Heart right ventricle (tissue), 16 donors: ENCODE measurements around the gene C2CD3. TPM values are rescaled to one million over a fixed set of nuclear protein-coding genes. Genes with fewer than 3 reads are reported as not detected.

ENCODE experiments used
- ATAC-seq, 8 donors: fragments of 200-7000 bp; cut with Tn5 transposase; one replicate each; pipeline ENCODE4 v1.9.1; 2020; ENCODE audit warnings: mild to moderate bottlenecking in 8 of 8, moderate library complexity in 8 of 8, moderate number of reproducible peaks in 1 of 8
- DNase-seq, 2 donors: peaks; one replicate each; pipeline ENCODE4 v3.0.0-alpha.2; 2020
- H3K27ac ChIP-seq, 10 donors: fragments of 200-600 bp; sonication (generic) in 2 of 10; one replicate each; pipeline versions ENCODE4 v1.5.0 to v1.8.0; 2020 to 2022; ENCODE audit warnings: mild to moderate bottlenecking in 3 of 10
- H3K27me3 ChIP-seq, 7 donors: fragments of 200-600 bp; one replicate each; pipeline ENCODE4 v1.8.0; 2021 to 2022; ENCODE audit warnings: mild to moderate bottlenecking in 2 of 7
- H3K36me3 ChIP-seq, 9 donors: fragments of 200-600 bp; sonication (generic) in 1 of 9; one replicate each; pipeline versions ENCODE4 v1.5.0 to v1.8.0; 2020 to 2022; ENCODE audit warnings: mild to moderate bottlenecking in 2 of 9
- H3K4me1 ChIP-seq, 9 donors: fragments of 200-600 bp; sonication (generic) in 1 of 9; one replicate each; pipeline versions ENCODE4 v1.5.0 to v1.8.0; 2020 to 2022; ENCODE audit warnings: mild to moderate bottlenecking in 4 of 9
- H3K4me3 ChIP-seq, 10 donors: fragments of 200-600 bp; sonication (generic) in 2 of 10; one replicate each; pipeline versions ENCODE4 v1.5.0 to v1.8.0; 2020 to 2022; ENCODE audit warnings: mild to moderate bottlenecking in 7 of 10, moderate library complexity in 2 of 10
- H3K9me3 ChIP-seq, 11 donors: fragments of 200-600 bp in 10 of 11; sonication (generic) in 2 of 11; one replicate each; pipeline versions ENCODE4 v1.5.0 to v1.8.0; 2013 to 2022; ENCODE audit warnings: mild to moderate bottlenecking in 2 of 11, control low read depth in 1 of 11, moderate library complexity in 1 of 11
- CTCF ChIP-seq, 9 donors: fragments of 200-600 bp; sonication (generic) in 2 of 9; IDR thresholded peaks; one replicate each; pipeline versions ENCODE4 v1.5.0 to v1.8.0; 2021 to 2022; ENCODE audit warnings: antibody characterized with exemption in 9 of 9, mild to moderate bottlenecking in 5 of 9, moderate library complexity in 1 of 9
- WGBS, 2 donors: extraction: QIAGEN DNeasy Blood & Tissue Kit; methylation state at CpG; one replicate each; pipeline ENCODE4 v1.1.7; 2013; ENCODE audit warnings: inconsistent platforms in 1 of 2; 5-methylcytosine and 5-hydroxymethylcytosine counted together
- intact Hi-C, 10 donors: fragments of 100-400 bp; cut with DNase I; formaldehyde crosslinking; loops; one replicate each; pipeline versions ENCODE4 v1.11.1 to v1.14.2; 2022
- polyA plus RNA-seq, 2 donors: library from polyadenylated mRNA; stranded (reverse); fragments of 200-250 nt; gene quantifications; one replicate each; pipeline ENCODE4 v1.2.3, GENCODE V29; 2013
- total RNA-seq, 10 donors: library from RNA; stranded (reverse); fragmentation: NEBNext Ultra II Directional in 3 of 10; extraction: Animal tissue kit (Norgen Biotek cat#: 25700) in 3 of 10; gene quantifications; one replicate each; pipeline versions ENCODE4 v1.2.1 to v1.2.4, GENCODE V29; 2021 to 2023
- donor health status: Arrhythmogenic right ventricular cardiomyopathy.
- donor health status: ischemic (EF 13 %, LVEDD 7.1; RV severe dilation, severe dysfunction).
- donor health status: healthy with polysubstance abuse.
- donor health status: DM: no; HTN: yes; CAD: no.
- donor health status: DM: no; HTN: no; CAD: no.
- donor health status: ischemic (EF 25% LVEDD 6.9; RV normal size, moderate dysfunction).
- donor health status: ischemic (EF 25% LVEDD 5.7; RV mildly dilated, moderate dysfunction).
- donor health status: healthy.
- donor health status: DM: yes; HTN: yes; CAD: no.
- donor health status: Ischemic cardiomyopathy.
- donor health status: ischemic (EF 35%, LVEDD 5.7; RV mildly dilated, moderate dysfunction).
- donor health status: nonischemic (EF 11% LVEDD 7.7; RV severe dilation, severe dysfunction).
- donor health status: DM: yes; HTN: yes; CAD: no.
- donor health status: PGD.
- donor health status: ischemic (EF 29% LVEDD 5.4; RV normal size, mild dysfunction).
- donor health status: nonischemic (EF 23%, LVEDD 6.1; RV moderate dilation, normal function).

The C2CD3 gene
- total and polyA plus RNA-seq, 12 donors = 7.8 to 14.8 (median 11.9) TPM

GRCh38 chr11:73981051-73981805, 189.6 kb downstream of the C2CD3 start:
- H3K4me1 ChIP-seq = peaks cover 0 to 70% (median 15%) of the 10 kb centered on the region in 9 donors
- H3K9me3 ChIP-seq = no peaks in the 10 kb centered on the region
- intact Hi-C loops = loop anchor here in 3 of 10 donors (5.0 to 10.0 kb wide), 2 partner anchors 36 to 194 kb away; partner anchors contain the start of genes C2CD3 (in 1 of the 3) and PPME1 (in 1 of the 3)
- H3K27me3 ChIP-seq = no peaks in the 10 kb centered on the region
- no peak for TF ChIP-seq CTCF (IDR thresholded peaks at IDR 0.05)
- peak overlapping the region in 7 of 10 donors; percentile 13 to 70 (median 64) for H3K4me3 ChIP-seq
- ATAC-seq (no peak), DNase-seq (no peak)
- H3K27ac ChIP-seq = peak overlapping the region in 4 of 10 donors; percentile 22 to 94 (median 70)
- 87 to 90% methylated on average over 13 of the region's 13 CpGs for WGBS, 2 donors
- H3K36me3 ChIP-seq = peaks cover 0 to 48% (median 6%) of the 10 kb centered on the region in 9 donors

GRCh38 chr11:73980001-73980961, 190.5 kb downstream of the C2CD3 start:
- intact Hi-C loops = loop anchor here in 3 of 10 donors (5.0 to 10.0 kb wide), 2 partner anchors 37 to 195 kb away; partner anchors contain the start of genes C2CD3 (in 1 of the 3) and PPME1 (in 1 of the 3)
- H3K4me1 ChIP-seq = peaks cover 0 to 74% (median 15%) of the 10 kb centered on the region in 9 donors
- no peaks in the 10 kb centered on the region for H3K27me3 ChIP-seq
- H3K36me3 ChIP-seq = peaks cover 0 to 57% (median 6%) of the 10 kb centered on the region in 9 donors
- TF ChIP-seq CTCF (IDR thresholded peaks at IDR 0.05) = no peak
- peak overlapping the region in 6 of 10 donors; percentile 3 to 69 (median 38) for H3K4me3 ChIP-seq
- H3K27ac ChIP-seq = peak overlapping the region in 3 of 10 donors; percentile 13 to 94 (median 22)
- WGBS, 2 donors = 72 to 73% methylated on average over 6 of the region's 6 CpGs
- no peaks in the 10 kb centered on the region for H3K9me3 ChIP-seq
- ATAC-seq (no peak), DNase-seq (peak in 1 of 2 donors; percentile 22)

- intact Hi-C loops = loop anchor here in 1 of 10 donors (10.0 kb wide), 1 partner anchor 46 kb away; no protein-coding TSS in a partner anchor
- 94 to 98% methylated on average over 3 of the region's 3 CpGs for WGBS, 2 donors
- no peak for TF ChIP-seq CTCF (IDR thresholded peaks at IDR 0.05)
- H3K27ac ChIP-seq = peak overlapping the region in 1 of 10 donors; percentile 94
- no peaks in the 10 kb centered on the region for H3K27me3 ChIP-seq
- peaks cover 0 to 69% (median 6%) of the 10 kb centered on the region in 9 donors for H3K36me3 ChIP-seq
- H3K9me3 ChIP-seq = no peaks in the 10 kb centered on the region
- ATAC-seq (no peak), DNase-seq (no peak)
- H3K4me3 ChIP-seq = peak overlapping the region in 1 of 10 donors; percentile 68
- H3K4me1 ChIP-seq = peaks cover 0 to 79% (median 14%) of the 10 kb centered on the region in 9 donors
These were observed 192.2 kb downstream of the C2CD3 start for GRCh38 chr11:73978576-73979086.
